GM12801 (cell line): ENCODE results near the gene KCNK5.

Source experiments
- TF ChIP-seq, protein P1 (sequence below): IDR thresholded peaks from one replicate; pipeline ENCODE4 v1.5.1; 2011; ENCODE audit warnings: control low read depth; ENCODE audit not compliant: insufficient read length; ENCODE audit errors: extremely low read depth

Gene KCNK5

DNA sequence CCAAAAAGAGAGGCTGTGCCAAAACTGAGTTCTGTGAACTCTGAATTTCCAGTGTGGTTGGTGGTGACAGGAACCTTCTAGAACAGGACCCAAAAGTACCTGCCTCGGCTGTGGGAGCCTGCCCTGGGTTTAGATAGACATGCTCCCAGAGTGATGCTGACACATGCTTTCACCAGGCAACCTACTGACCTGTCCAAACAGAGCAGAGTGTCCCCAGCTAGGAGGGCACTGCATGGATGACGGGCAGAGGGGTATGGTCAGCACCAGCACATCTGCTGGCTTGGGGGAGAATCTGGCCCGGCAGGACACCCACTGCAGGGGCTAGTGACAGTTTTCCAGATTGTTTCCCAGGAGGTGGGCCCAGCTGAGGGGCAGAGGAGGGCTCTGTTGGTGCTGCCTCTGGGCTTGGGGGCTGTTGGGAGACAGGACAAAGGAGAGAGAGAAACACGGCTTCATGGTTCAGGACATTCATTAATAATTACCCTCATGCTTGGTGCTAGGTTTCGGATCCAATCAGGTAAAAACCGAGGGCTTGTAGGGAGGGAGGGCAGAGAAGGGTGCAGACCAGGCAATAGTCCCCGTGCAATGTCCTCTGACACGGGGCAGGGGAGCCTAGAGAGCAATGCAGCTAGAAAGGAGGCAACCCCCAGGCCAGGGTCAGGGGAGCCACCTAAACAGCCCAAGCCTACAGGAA lies 15.0 kb downstream of the KCNK5 start:
- TF ChIP-seq, protein P1, sequence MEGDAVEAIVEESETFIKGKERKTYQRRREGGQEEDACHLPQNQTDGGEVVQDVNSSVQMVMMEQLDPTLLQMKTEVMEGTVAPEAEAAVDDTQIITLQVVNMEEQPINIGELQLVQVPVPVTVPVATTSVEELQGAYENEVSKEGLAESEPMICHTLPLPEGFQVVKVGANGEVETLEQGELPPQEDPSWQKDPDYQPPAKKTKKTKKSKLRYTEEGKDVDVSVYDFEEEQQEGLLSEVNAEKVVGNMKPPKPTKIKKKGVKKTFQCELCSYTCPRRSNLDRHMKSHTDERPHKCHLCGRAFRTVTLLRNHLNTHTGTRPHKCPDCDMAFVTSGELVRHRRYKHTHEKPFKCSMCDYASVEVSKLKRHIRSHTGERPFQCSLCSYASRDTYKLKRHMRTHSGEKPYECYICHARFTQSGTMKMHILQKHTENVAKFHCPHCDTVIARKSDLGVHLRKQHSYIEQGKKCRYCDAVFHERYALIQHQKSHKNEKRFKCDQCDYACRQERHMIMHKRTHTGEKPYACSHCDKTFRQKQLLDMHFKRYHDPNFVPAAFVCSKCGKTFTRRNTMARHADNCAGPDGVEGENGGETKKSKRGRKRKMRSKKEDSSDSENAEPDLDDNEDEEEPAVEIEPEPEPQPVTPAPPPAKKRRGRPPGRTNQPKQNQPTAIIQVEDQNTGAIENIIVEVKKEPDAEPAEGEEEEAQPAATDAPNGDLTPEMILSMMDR, result no peak

DNA sequence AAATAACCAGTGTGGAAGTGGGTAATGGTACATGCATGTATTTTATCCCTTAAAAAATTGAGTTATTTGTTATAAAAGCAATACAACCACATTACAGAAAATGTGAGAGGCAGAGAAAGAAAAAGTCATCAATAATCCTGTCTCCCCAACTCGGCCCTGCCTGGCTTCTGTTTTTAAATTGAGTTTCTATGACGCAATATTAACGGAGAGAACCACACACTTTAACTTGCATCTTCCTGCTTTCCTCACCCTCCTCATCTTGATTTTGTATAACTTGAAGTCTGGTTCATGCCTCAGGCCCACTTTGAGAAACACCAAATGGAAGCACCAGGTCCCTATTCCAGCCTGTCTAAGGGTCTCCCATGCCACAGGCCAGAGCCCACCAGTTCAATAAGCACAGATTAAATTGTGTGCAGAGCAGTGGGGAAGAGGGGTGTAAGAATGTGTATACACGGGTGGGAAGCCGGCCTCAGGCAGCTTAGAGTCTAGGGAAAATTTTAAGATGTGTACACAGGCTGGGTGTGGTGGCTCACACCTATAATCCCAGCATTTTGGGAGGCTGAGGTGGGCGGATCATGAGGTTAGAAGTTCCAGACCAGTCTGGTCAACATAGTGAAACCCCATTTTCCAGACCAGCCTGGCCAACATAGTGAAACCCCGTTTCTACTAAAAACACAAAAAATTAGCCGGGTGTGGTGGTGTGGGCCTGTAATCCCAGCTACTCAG lies 15.9 kb downstream of the KCNK5 start:
- TF ChIP-seq, protein P1, result no peak

DNA sequence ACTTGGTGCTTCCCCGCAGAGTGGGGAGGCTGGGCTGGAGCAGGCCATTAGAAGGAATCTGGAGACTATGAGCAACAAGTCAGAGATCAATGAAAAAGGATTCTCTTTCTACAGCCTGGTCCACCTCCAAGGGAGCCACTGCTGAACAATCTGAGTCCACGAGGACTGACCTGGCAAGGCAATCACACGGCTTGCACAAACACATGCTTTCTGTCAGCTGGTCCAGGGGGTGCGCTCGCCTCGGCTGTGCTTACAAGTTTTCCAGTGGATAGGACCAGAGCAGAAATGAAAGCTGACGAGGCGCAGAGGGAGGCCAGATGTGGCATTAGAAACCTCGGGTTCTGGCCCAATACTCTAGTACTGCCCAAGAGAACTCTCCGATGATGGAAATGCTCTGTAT lies 18.1 kb downstream of the KCNK5 start:
- TF ChIP-seq, protein P1, result no peak

DNA sequence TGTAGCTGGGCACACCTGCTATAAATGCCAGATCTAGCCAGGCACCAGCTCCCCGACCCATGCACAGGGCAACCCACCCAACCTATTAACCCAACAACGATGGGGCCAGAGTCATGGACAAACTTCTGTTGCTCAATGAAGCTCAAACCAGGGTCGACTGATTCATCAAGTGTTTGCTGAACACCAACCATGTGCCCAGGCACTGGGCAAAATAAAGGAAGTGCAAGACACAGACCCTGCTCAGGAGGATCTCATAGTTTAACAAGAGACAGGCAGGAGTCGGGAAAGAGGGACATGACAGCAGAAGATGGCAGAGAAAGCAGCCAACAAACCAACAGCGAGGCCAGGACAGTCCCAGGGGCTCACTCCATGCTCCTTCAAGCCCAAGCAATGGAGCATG lies 18.8 kb downstream of the KCNK5 start:
- TF ChIP-seq, protein P1, result no peak

DNA sequence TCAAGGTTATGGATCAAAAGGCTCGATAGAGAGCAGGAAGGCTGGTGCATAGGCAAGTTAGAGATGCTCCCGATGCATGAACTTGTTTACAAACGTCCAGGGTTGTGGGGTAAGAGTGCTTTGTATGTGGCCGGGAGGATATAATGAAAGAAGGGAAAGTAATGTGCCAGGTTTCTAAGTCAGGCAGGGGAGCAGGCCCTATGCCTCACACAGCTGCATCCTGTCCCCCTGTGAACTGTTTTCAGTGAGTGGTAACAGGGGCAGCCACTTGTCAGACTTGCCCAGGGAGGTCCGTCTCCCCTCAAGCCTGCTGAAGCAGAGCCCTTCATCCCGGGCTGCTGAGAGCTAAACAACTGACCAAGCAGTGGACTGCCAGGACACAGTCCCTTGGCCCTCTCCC lies 19.4 kb downstream of the KCNK5 start:
- TF ChIP-seq, protein P1, result no peak

DNA sequence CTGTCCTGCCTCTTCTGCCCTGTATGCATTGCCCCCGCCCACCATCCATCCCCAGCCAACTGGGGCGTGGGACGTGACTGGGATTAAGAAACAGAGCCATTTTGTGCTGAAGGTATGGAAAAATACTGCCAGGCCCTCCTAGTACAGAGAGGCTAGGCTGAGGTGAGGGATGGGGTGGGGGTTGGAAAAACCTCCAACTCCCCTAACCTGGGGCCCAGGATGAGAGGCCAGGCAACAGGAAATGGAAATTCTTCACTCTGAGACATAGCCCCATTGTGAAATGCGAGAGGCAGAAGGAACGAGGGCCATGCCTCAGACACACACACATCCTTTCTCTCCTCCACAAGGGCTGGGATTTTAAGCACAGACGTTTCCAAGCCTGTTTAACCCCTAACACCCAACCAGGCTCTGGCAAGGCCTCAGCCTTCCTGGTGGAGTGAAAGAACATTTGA lies 19.9 kb downstream of the KCNK5 start:
- TF ChIP-seq, protein P1, result no peak

DNA sequence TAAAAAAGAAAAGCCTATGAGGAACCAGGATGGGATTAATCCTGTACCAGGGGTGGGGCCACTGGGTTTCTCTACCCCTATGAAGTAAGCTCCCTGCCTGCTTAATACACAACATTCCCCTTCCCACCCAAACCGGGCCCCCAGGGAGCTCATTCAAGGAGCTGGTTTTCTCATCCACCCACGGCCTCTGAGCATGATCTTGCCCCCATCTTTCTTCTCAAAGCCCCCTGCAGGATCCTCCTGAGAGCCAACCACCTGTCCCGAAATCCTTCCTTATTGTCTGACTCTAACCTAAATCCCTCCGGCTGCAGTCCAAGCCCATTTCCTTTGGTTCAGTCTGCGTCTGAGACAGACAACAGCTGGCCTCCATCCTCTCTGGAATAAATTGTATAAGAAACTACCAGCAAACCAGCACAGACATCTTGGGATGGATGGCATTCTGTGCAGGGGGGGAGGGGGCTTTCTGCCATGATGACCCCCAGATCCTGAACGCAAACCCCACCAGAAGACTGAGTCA lies 21.0 kb downstream of the KCNK5 start:
- TF ChIP-seq, protein P1, result no peak
